Right hindlimb (tissue), 1 donor: ENCODE measurements around the gene ZNF730.
A peak's percentile ranks its signal among the peaks of the same experiment; 100 is the strongest.
"Not testable (repeated sequence)": the region's sequence is repeated elsewhere in the genome, so short reads cannot be mapped to it uniquely, and the experiment has no call there.

Source experiments
- DNase-seq: peaks from one replicate; pipeline ENCODE4 v3.0.0-alpha.2; 2018

The ZNF730 gene

GRCh38 chr19:23116802-23117571, at the start of gene ZNF730:
Gene ZNF730, plus strand, starts transcription at chr19:23117025. Its CDS starts 149 bp downstream, at chr19:23117174.
- DNase-seq = peak; percentile 94

- DNase-seq = peak; percentile 64
Observed at GRCh38 chr19:23070353-23071146, 46.3 kb upstream of the ZNF730 start.

- DNase-seq = peak; percentile 67
Observed at GRCh38 chr19:23071147-23071511, 45.7 kb upstream of the ZNF730 start.

- peak; percentile 86 for DNase-seq
Observed at GRCh38 chr19:23075031-23075733, 41.6 kb upstream of the ZNF730 start.

GRCh38 chr19:23077776-23078175, 39.0 kb upstream of the ZNF730 start:
- DNase-seq = not testable (repeated sequence)

GRCh38 chr19:23093832-23094231, 23.0 kb upstream of the ZNF730 start:
- DNase-seq = no peak

GRCh38 chr19:23095418-23095817, 21.4 kb upstream of the ZNF730 start:
- DNase-seq = no peak

GRCh38 chr19:23098286-23098685, 18.5 kb upstream of the ZNF730 start:
- no peak for DNase-seq

- no peak for DNase-seq
Observed at GRCh38 chr19:23098988-23099387, 17.8 kb upstream of the ZNF730 start.

GRCh38 chr19:23099966-23100365, 16.9 kb upstream of the ZNF730 start:
- DNase-seq = no peak

GRCh38 chr19:23101241-23101640, 15.6 kb upstream of the ZNF730 start:
- DNase-seq = no peak

GRCh38 chr19:23118400-23118799, 1.6 kb downstream of the ZNF730 start:
- DNase-seq = no peak

- not testable (repeated sequence) for DNase-seq
Observed at GRCh38 chr19:23134211-23134610, 17.4 kb downstream of the ZNF730 start.

- no peak for DNase-seq
Observed at GRCh38 chr19:23145617-23146415, 29.0 kb downstream of the ZNF730 start.

- DNase-seq = no peak
Observed at GRCh38 chr19:23160766-23161165, 43.9 kb downstream of the ZNF730 start.

- not testable (repeated sequence) for DNase-seq
Observed at GRCh38 chr19:23168286-23168685, 51.5 kb downstream of the ZNF730 start.

GRCh38 chr19:23183251-23183650, 66.4 kb downstream of the ZNF730 start:
- no peak for DNase-seq

- DNase-seq = no peak
Observed at GRCh38 chr19:23190341-23190740, 73.5 kb downstream of the ZNF730 start.
